Sigmoid colon (tissue), 7 donors: ENCODE results near the gene GPX6. TPM values are rescaled to one million over a fixed set of nuclear protein-coding genes. Genes with fewer than 3 reads are reported as not detected.

Experiments
- DNase-seq: peaks from one replicate; pipeline ENCODE4 v3.0.0-alpha.2; 2019
- H3K27ac ChIP-seq, 4 donors: fragments of 200-600 bp; sonication (generic); one replicate each; pipeline ENCODE4 v1.5.1; 2016 to 2019; ENCODE audit warnings: mild to moderate bottlenecking in 1 of 4
- H3K27me3 ChIP-seq, 3 donors: fragments of 200-600 bp; sonication (generic); one replicate each; pipeline ENCODE4 v1.5.1; 2019; ENCODE audit warnings: mild to moderate bottlenecking in 1 of 3
- H3K36me3 ChIP-seq, 4 donors: fragments of 200-600 bp; sonication (generic); one replicate each; pipeline ENCODE4 v1.5.1; 2016 to 2019
- H3K4me1 ChIP-seq, 4 donors: fragments of 200-600 bp; sonication (generic); one replicate each; pipeline ENCODE4 v1.5.1; 2017 to 2019
- H3K4me3 ChIP-seq, 4 donors: fragments of 200-600 bp; sonication (generic); one replicate each; pipeline ENCODE4 v1.5.1; 2017 to 2019; ENCODE audit warnings: mild to moderate bottlenecking in 2 of 4, moderate library complexity in 1 of 4
- H3K9me3 ChIP-seq, 4 donors: fragments of 200-600 bp in 3 of 4; sonication (generic) in 3 of 4; one replicate each; pipeline versions ENCODE4 v1.5.1 to v1.6.1; 2013 to 2019
- CTCF ChIP-seq, 4 experiments: fragments of 450-650 bp in 3 of 4; fragments of 200-600 bp in 1 of 4; IDR thresholded peaks; one replicate each; pipeline ENCODE4 v1.5.1; 2016 to 2019; ENCODE audit warnings: antibody characterized with exemption in 4 of 4, mild to moderate bottlenecking in 3 of 4, moderate library complexity in 2 of 4
- EP300 ChIP-seq, 4 donors: sonication (generic); formaldehyde crosslinking; IDR thresholded peaks; one replicate each; pipeline ENCODE4 v1.6.1; 2017; ENCODE audit warnings: antibody characterized with exemption in 4 of 4
- POLR2A ChIP-seq, 2 donors: fragments of 450-650 bp; IDR thresholded peaks; one replicate each; pipeline ENCODE4 v1.6.1; 2016; ENCODE audit warnings: antibody characterized with exemption in 2 of 2, mild to moderate bottlenecking in 2 of 2, moderate library complexity in 2 of 2
- POLR2AphosphoS5 ChIP-seq, 4 donors: sonication (generic); formaldehyde crosslinking; IDR thresholded peaks; one replicate each; pipeline ENCODE4 v1.6.1; 2017; ENCODE audit warnings: antibody characterized with exemption in 4 of 4
- WGBS, 2 donors: extraction: QIAGEN DNeasy Blood & Tissue Kit; methylation state at CpG; one replicate each; pipeline ENCODE4 v1.1.7; 2013; 5-methylcytosine and 5-hydroxymethylcytosine counted together
- intact Hi-C: fragments of 100-400 bp; cut with DNase I; formaldehyde crosslinking; loops from one replicate; pipeline ENCODE4 v1.15.1; 2023
- polyA plus RNA-seq, 3 donors: library from polyadenylated mRNA; stranded (reverse); fragments of 200-250 nt; gene quantifications; one replicate each; pipeline ENCODE4 v1.2.3, GENCODE V29; 2013
- total RNA-seq, 4 donors: library from RNA; depleted of rRNA; stranded (reverse); fragments of >200 nt; gene quantifications; one replicate each; pipeline ENCODE4 v1.1.0, GENCODE V29; 2016
- donor health status: healthy with polysubstance abuse.
- donor health status: Bipolar disorder and iron deficiency.
- donor health status: healthy.

The GPX6 gene
- total and polyA plus RNA-seq, 7 donors, result not detected

GRCh38 chr6:28468056-28468455 is 47.5 kb downstream of the GPX6 start:
- DNase-seq, result no peak
- no peaks in the 10 kb centered on the region for H3K27me3 ChIP-seq
- 77 to 90% methylated on average over 7 of the region's 7 CpGs for WGBS, 2 donors
- no peaks in the 10 kb centered on the region for H3K36me3 ChIP-seq
- TF ChIP-seq POLR2A (IDR thresholded peaks at IDR 0.05) (no peak), EP300 (IDR thresholded peaks at IDR 0.05) (no peak), CTCF (IDR thresholded peaks at IDR 0.05) (no peak)
- H3K9me3 ChIP-seq, result no peaks in the 10 kb centered on the region
- no peaks in the 10 kb centered on the region for H3K4me1 ChIP-seq
- intact Hi-C loops, result no loop called here
- H3K4me3 ChIP-seq, result no peak overlapping the region
- H3K27ac ChIP-seq, result no peak overlapping the region

- Histone ChIP-seq H3K4me1 (no peaks in the 10 kb centered on the region), H3K27me3 (peaks cover 0 to 16% (median 0%) of the 10 kb centered on the region in 3 donors), H3K36me3 (no peaks in the 10 kb centered on the region), H3K27ac (no peak overlapping the region), H3K4me3 (no peak overlapping the region), H3K9me3 (no peaks in the 10 kb centered on the region)
- no peak for DNase-seq
- no peak for TF ChIP-seq POLR2AphosphoS5 (IDR thresholded peaks at IDR 0.05)
- no peak for TF ChIP-seq CTCF (IDR thresholded peaks at IDR 0.05)
- TF ChIP-seq POLR2A (IDR thresholded peaks at IDR 0.05), result no peak
- no peak for TF ChIP-seq EP300 (IDR thresholded peaks at IDR 0.05)
- 31 to 71% methylated on average over 2 of the region's 2 CpGs for WGBS, 2 donors
- intact Hi-C loops, result no loop called here
Measured at GRCh38 chr6:28462401-28462800, 53.2 kb downstream of the GPX6 start.

- peaks cover 0 to 31% (median 14%) of the 10 kb centered on the region in 3 donors for H3K27me3 ChIP-seq
- 74 to 79% methylated on average over 1 of the region's 1 CpG for WGBS, 2 donors
- intact Hi-C loops, result no loop called here
- H3K4me1 ChIP-seq, result no peaks in the 10 kb centered on the region
- no peaks in the 10 kb centered on the region for H3K9me3 ChIP-seq
- no peak overlapping the region for H3K4me3 ChIP-seq
- H3K27ac ChIP-seq, result no peak overlapping the region
- no peak for DNase-seq
- TF ChIP-seq POLR2A (IDR thresholded peaks at IDR 0.05) (no peak), CTCF (IDR thresholded peaks at IDR 0.05) (no peak), EP300 (IDR thresholded peaks at IDR 0.05) (no peak), POLR2AphosphoS5 (IDR thresholded peaks at IDR 0.05) (no peak)
- no peaks in the 10 kb centered on the region for H3K36me3 ChIP-seq
Measured at GRCh38 chr6:28458568-28458967, 57.0 kb downstream of the GPX6 start.

Other genes starting within 250 kb of the GPX6 start
- gene ZSCAN26, start 248.7 kb downstream of the GPX6 start, total RNA-seq, result 10 to 100 TPM; 25.5 to 29.4 (median 27.6) TPM
- gene ZSCAN26, start 248.7 kb downstream of the GPX6 start, polyA plus RNA-seq, result 1 to 10 TPM; 2.8 to 6.3 (median 6.0) TPM
- 10 to 100 TPM in 2 of 4 donors, 1 to 10 TPM in 2; 5.4 to 11.4 (median 9.2) TPM for gene PGBD1, start 234.2 kb downstream of the GPX6 start, total RNA-seq
- 1 to 10 TPM in 2 of 3 donors, under 1 TPM in 1; 0.92 to 1.3 (median 1.2) TPM for gene PGBD1, start 234.2 kb downstream of the GPX6 start, polyA plus RNA-seq
- gene ZSCAN31, start 179.6 kb downstream of the GPX6 start, total RNA-seq, result 10 to 100 TPM; 22.8 to 41.7 (median 30.8) TPM
- 1 to 10 TPM; 3.6 to 8.8 (median 7.8) TPM for gene ZSCAN31, start 179.6 kb downstream of the GPX6 start, polyA plus RNA-seq
- gene ZKSCAN3, start 165.8 kb downstream of the GPX6 start, total RNA-seq, result 1 to 10 TPM; 5.4 to 9.1 (median 5.8) TPM
- gene ZKSCAN3, start 165.8 kb downstream of the GPX6 start, polyA plus RNA-seq, result 1 to 10 TPM in 2 of 3 donors, under 1 TPM in 1; 0.92 to 1.8 (median 1.2) TPM
- gene ZSCAN12, start 116.0 kb downstream of the GPX6 start, total RNA-seq, result 1 to 10 TPM; 6.1 to 7.5 (median 6.8) TPM
- gene ZSCAN12, start 116.0 kb downstream of the GPX6 start, polyA plus RNA-seq, result 1 to 10 TPM; 1.4 to 2.8 (median 2.4) TPM
- 1 to 10 TPM; 1.8 to 3.9 (median 2.5) TPM for gene ZSCAN23, start 72.3 kb downstream of the GPX6 start, total RNA-seq
- gene ZSCAN23, start 72.3 kb downstream of the GPX6 start, polyA plus RNA-seq, result 1 to 10 TPM in 1 of 3 donors, under 1 TPM in 1, not detected in 1; 0.79 to 4.2 TPM
- not detected for gene GPX5, start 10.1 kb upstream of the GPX6 start, total RNA-seq
- gene GPX5, start 10.1 kb upstream of the GPX6 start, polyA plus RNA-seq, result not detected